ENCODE results near the gene KIF4A.
"Not testable (repeated sequence)": the region's sequence is repeated elsewhere in the genome, so short reads cannot be mapped to it uniquely, and the experiment has no call there.

Gene KIF4A

DNA sequence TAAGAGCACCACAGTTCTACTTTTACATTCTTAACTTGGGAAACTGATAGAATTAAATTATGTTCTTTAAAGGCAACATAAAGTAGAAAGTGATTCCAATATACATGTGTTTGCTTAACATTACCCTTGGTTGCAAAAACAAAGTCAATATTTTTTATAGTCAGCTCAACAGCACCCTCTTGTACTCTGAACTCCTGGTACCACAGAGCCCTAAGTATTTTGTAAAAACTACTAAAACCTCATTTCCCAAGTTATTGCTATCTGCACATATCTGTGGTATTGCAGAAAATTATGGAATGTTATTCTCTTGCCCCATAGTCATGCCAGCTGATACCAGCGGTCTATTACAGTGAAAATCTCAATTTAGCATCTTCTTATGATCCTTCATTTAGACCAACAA is 2.9 kb downstream of the KIF4A start:
- no peak for DNase-seq (ENCODE audit: low read depth)

- no peak for DNase-seq (ENCODE audit: low read depth)
Measured at GRCh38 chrX:70293621-70294020, 3.7 kb downstream of the KIF4A start.

DNA sequence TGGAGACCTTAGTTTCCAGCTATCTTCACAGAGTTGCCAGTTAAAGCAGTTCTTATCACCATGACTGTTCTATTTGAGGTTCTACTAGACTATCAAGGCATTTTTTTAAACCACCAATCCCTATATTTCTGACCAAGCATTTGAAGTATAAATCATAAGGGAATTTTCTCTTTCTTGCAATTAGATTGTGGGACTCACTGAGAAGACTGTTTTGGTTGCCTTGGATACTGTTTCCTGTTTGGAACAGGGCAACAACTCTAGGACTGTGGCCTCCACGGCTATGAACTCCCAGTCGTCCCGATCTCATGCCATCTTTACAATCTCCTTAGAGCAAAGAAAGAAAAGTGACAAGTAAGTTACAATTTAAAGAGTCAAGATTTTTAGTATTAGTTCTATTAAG is 11.8 kb downstream of the KIF4A start:
- no peak for DNase-seq (ENCODE audit: low read depth)

- DNase-seq (ENCODE audit: low read depth): no peak
Measured at GRCh38 chrX:70313503-70313902, 23.6 kb downstream of the KIF4A start.

DNA sequence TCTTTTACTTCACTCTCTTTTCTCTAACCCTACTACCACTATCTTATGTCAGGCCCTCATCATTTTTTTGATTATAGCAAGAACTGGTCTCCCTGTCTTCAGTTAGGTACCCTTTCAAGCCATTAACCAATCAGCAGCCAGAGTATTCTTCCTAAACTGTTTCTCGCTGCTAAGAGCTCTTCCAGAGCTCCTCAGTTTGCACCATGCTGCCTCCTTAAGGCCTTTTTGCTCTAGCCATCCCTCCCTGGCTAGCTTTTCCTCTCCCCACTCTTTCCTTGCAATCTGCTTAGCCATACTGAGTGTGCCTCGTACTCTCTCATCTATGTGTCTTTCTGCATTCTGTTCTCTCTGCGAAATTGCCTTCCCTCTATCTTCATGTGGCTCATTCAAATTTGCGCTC is 32.9 kb downstream of the KIF4A start:
- DNase-seq (ENCODE audit: low read depth): no peak

DNA sequence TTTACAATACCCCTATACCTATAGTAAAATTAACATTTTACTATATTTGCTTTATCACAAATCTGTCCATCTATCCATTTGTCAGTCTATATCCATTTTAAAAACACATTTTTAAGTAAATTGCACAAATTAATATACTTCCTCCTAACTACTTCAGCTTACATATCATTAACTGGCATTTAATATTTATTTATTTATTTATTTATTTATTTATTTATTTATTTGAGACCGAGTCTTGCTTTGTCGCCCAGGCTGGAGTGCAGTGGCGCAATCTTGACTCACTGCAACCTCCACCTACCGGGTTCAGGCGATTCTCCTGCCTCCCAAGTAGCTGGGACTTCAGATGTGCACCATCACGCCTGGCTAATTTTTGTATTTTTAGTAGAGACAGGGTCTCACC is 33.7 kb downstream of the KIF4A start:
- DNase-seq (ENCODE audit: low read depth): not testable (repeated sequence)

- no peak for DNase-seq (ENCODE audit: low read depth)
Measured at GRCh38 chrX:70324326-70324725, 34.4 kb downstream of the KIF4A start.

DNA sequence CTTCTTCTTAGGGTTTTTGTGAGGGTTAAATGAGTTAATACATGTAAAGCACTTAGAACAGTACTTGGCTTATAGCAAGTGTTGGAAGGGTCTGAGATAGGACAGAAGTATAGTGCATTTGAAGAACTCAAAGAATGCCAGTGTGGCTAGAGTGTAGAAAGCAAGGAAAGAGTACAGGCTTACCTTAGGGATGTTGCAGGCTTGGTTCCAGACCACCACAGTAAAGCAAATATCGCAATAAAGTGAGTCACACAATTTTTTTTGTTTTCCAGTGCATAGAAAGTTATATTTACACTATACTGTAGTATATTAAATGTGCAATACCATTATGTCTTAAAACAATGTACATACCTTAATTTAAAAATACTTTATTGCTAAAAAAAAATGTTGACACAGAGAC is 41.3 kb downstream of the KIF4A start:
- no peak for DNase-seq (ENCODE audit: low read depth)

DNA sequence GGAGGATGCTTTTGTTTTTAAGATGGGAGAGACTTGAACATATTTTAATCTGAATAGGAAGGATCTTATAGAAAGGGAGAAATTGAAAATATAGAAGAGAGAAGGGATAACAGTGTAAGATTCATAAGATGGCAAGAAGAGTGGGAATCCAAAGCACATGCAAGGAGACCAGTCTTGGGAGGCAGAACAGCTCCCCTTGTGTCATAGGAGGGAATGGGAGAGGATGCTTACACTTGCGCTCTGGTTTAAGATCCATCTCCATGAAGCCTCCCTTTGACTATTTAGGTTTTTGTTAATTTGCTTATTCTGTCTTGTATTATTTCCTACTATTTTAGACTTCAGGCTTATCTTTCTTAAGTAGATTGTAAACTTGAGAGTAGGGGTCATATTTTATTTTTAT is 42.7 kb downstream of the KIF4A start:
- no peak for DNase-seq (ENCODE audit: low read depth)

GRCh38 chrX:70336767-70337166 is 46.9 kb downstream of the KIF4A start:
- no peak for DNase-seq (ENCODE audit: low read depth)

GRCh38 chrX:70338290-70338689 is 48.4 kb downstream of the KIF4A start:
- DNase-seq (ENCODE audit: low read depth): no peak

DNA sequence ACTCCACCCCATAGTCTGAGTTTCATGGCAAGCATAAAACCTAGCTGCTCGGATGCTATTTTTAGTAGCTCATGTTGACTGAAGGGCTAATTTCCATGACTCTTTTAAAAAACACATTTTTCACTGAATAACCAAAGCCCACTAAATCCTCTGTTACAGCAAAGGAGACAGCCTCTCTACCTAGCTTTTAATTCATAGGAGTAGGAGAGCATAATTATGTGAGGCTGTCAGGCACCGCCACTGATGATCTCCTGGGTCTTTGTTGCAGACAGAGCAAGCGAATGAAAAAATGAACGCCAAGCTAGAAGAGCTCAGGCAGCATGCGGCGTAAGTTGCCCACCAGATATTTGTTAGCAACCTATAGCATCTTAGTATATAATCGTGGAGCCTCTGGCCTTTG is 53.5 kb downstream of the KIF4A start:
- no peak for DNase-seq (ENCODE audit: low read depth)

DNA sequence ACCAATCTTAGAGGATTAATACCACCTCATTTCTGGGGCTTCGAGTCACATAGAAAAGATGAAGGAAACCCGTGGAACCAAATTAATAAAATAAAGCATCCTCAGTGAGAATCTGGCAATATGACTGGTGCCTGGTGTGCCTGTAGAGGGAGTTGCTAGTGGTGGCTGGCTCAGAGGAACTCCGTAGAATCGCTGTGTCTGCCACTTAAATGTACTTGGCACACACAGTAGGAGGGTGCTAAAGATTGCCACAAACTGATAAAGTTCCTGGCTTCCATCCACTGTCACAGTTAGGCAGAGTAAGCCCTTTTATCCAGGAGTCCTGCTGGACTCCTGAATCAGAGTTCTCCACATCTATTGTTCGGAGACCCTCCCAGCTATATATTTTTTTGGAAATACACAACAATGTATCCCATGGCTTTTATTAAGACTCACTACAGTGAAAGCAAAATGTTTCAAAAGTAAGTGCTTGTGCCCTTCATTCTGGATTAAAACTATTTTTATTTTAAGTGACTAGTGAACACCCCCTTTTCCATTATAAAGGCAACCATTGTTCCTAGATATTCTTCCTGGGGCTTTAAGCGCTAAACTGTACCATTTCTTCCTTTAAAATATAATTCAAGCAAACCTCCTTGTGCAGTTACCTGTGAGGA is 56.6 kb downstream of the KIF4A start:
- DNase-seq (ENCODE audit: low read depth): no peak

DNA sequence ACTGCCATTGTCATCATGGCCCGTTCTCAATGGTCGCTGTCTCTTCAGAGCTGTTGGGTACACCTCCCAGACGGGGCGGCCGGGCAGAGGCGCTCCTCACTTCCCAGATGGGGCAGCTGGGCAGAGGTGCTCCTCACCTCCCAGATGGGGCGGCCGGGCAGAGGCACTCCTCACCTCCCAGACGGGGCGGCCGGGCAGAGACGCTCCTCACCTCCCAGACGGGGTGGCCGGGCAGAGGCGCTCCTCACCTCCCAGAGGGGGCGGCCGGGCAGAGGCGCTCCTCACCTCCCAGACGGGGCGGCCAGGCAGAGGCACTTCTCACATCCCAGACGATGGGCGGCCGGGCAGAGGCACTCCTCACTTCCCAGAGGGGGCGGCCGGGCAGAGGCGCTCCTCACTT is 58.9 kb downstream of the KIF4A start:
- DNase-seq (ENCODE audit: low read depth): not testable (repeated sequence)

GRCh38 chrX:70349367-70350125 is 59.6 kb downstream of the KIF4A start:
- not testable (repeated sequence) for DNase-seq (ENCODE audit: low read depth)

DNA sequence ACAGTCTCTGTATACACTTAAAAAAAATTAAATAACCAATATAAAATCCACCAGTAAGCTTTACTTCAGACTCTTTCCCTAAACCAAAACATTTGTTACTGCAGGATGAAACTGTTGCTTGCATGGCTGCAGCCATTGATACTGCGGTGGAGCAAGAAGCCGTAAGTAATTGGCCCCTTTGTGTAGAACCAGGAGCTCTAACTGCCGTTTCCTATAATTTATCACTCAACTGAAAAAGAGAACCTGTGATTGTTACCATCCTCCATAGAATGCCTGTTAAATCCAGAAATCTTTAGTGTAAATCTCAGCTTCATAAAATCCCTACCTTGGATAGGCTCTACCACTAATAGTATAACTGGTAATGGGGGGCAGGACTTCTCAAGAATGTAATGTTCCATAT is 62.6 kb downstream of the KIF4A start:
- DNase-seq (ENCODE audit: low read depth): no peak

DNA sequence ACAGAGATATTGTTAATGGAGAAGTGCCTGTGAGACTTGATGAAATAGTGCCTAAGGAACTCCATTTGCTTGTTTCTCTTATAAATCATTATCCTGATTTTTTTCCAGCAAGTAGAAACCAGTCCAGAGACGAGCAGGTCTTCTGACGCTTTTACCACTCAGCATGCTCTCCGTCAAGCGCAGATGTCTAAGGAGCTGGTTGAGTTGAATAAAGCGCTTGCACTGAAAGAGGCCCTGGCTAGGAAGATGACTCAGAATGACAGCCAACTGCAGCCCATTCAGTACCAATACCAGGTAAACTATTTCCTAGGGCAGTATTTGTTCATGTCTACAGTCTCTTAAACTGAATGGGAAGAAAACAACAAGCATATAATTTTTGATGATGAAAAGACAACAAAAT is 63.6 kb downstream of the KIF4A start:
- DNase-seq (ENCODE audit: low read depth): no peak

GRCh38 chrX:70354716-70355115 is 64.8 kb downstream of the KIF4A start:
- DNase-seq (ENCODE audit: low read depth): no peak

DNA sequence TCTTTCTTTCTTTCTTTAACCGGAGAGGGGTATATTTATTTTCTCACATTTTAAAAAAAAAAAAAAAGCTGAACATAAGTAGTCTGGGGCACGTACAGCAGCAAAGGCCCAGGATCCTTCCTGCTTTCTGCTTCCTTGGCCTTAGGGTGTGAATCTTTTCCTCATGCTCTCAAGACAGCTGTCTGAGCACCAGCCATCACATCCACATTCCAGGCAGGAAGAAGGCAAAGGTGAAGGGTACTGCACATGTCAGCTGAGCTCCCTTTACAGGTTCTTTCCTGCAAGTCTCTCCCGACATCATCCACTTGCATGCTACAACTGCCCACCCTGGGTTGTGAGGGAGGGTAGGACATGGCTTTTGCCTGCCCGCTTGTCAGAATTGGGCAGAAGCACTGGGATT is 69.6 kb downstream of the KIF4A start:
- DNase-seq (ENCODE audit: low read depth): no peak

DNA sequence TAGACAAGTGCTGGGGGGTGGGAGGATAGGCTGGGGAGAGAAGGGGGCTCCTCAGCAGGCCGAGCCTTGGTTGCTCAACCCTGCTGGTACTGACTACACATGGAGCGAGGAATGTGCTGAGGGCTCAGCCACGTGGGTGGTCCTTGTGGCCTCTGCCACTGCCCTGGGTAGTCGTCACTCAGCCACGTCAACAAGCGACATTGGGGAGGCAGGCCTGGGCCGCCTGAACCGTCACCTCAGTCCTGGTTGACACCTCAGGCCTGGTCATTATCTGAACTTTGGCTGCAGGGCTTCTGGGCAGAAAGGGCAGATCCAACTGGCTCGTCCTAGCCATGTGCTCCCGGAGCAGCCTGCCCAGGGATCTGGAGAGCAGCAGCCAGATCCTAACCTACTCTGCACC is 70.5 kb downstream of the KIF4A start:
- DNase-seq (ENCODE audit: low read depth): no peak

DNA sequence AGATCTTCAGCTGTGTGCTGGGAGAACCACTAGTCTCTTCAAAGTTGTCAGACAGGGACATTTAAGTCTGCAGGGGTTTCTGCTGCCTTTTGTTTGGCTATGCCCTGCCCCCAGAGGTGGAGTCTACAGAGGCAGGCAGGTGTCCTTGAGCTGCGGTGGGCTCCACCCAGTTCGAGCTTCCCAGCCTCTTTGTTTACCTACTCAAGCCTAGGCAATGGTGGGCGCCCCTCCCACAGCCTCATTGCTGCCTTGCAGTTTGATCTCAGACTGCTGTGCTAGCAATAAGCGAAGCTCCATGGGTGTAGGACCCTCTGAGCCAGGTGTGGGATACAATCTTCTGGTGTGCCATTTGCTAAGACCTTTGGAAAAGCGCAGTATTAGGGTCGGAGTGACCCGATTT is 78.8 kb downstream of the KIF4A start:
- not testable (repeated sequence) for DNase-seq (ENCODE audit: low read depth)

DNA sequence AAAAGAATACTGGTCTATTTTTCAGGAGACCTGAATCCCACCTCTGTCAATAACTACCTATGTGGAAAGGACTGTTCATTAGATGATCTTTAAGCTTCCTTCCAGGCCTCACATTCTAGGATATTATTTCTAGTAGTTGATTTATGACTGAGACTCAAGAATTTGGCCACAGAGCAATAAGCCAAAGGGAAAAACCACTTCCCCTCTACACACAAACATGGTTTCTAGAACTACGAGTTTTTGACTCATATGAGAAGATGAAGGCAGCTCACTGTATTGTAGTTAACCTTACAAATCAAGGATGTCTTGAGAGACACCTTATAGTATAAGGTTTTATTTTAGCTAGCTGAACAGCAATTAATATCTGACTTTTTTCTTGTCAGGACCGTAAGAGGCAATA is 96.3 kb downstream of the KIF4A start:
- no peak for DNase-seq (ENCODE audit: low read depth)

DNA sequence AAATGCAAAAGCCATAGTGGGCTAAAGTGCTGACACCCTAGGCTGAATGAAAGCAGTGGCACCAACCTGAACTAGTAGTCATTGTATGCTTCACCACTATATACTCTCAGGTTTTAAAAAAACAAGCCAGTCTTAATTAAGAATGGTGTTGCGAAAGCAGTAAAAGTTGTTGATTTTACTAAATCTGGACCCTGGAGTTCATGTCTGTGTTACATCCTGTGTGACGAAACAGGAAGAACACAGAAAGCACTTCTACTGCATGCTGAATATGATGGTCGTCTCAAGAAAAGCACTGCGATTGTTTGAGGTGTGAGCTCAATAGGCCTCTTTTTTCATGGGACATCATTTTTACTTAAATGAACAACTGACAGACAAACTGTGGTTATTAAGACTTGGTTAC is 109.0 kb downstream of the KIF4A start:
- no peak for DNase-seq (ENCODE audit: low read depth)

- not testable (repeated sequence) for DNase-seq (ENCODE audit: low read depth)
Measured at GRCh38 chrX:70400181-70400580, 110.3 kb downstream of the KIF4A start.

Data from HS-5 (cell line).